Mesendoderm (in vitro differentiated cells): ENCODE results near the gene VPS8.

Experiments
- DNase-seq: peaks from one replicate; pipeline ENCODE4 v3.0.0; 2013
- H2AK5ac ChIP-seq: 2 replicates; pipeline ENCODE4 v1.6.1; 2013; ENCODE audit warnings: low read length, inconsistent platforms
- H2BK120ac ChIP-seq: 2 replicates; pipeline ENCODE4 v1.6.1; 2013; ENCODE audit warnings: low read depth, mild to moderate bottlenecking, low read length, moderate library complexity, mixed read lengths
- H2BK15ac ChIP-seq: replicated peaks from 2 replicates; pipeline ENCODE4 v1.6.1; 2013; ENCODE audit warnings: low read depth, mild to moderate bottlenecking, moderate library complexity
- H2BK5ac ChIP-seq: 2 replicates; pipeline ENCODE4 v1.6.1; 2013; ENCODE audit warnings: low read length, inconsistent platforms
- H3K18ac ChIP-seq: 2 replicates; pipeline ENCODE4 v1.6.1; 2013; ENCODE audit warnings: mild to moderate bottlenecking, low read length, mixed read lengths
- H3K23ac ChIP-seq: one replicate; pipeline ENCODE4 v1.6.1; 2013; ENCODE audit warnings: low read length
- H3K27ac ChIP-seq: 2 replicates; pipeline ENCODE4 v1.5.1; 2013; ENCODE audit warnings: low read depth, mild to moderate bottlenecking, inconsistent platforms, low read length, moderate library complexity
- H3K27me3 ChIP-seq: 2 replicates; pipeline ENCODE4 v1.6.1; 2013; ENCODE audit warnings: low read length, control low read depth, mild to moderate bottlenecking, inconsistent platforms; ENCODE audit not compliant: insufficient read depth, poor library complexity
- H3K36me3 ChIP-seq: 2 replicates; pipeline ENCODE4 v1.6.1; 2013; ENCODE audit warnings: low read length, inconsistent platforms; ENCODE audit not compliant: control insufficient read depth, insufficient read depth
- H3K4ac ChIP-seq: one replicate; pipeline ENCODE4 v1.6.1; 2013; ENCODE audit warnings: low read depth, mild to moderate bottlenecking, low read length, moderate library complexity
- H3K4me1 ChIP-seq: 2 replicates; pipeline ENCODE4 v1.6.1; 2013; ENCODE audit warnings: low read depth, low read length, inconsistent platforms; ENCODE audit not compliant: control insufficient read depth
- H3K4me2 ChIP-seq: 2 replicates; pipeline ENCODE4 v1.6.1; 2013; ENCODE audit warnings: low read length
- H3K4me3 ChIP-seq: 2 replicates; pipeline ENCODE4 v1.5.1; 2013; ENCODE audit warnings: mild to moderate bottlenecking, low read length
- H3K56ac ChIP-seq: one replicate; pipeline ENCODE4 v1.6.1; 2013; ENCODE audit warnings: low read length
- H3K79me1 ChIP-seq: 2 replicates; pipeline ENCODE4 v1.6.1; 2013; ENCODE audit warnings: low read length, inconsistent platforms
- H3K79me2 ChIP-seq: 2 replicates; pipeline ENCODE4 v1.6.1; 2013; ENCODE audit warnings: mild to moderate bottlenecking, low read length; ENCODE audit not compliant: control insufficient read depth, insufficient read depth
- H3K9ac ChIP-seq: 2 replicates; pipeline ENCODE4 v1.6.1; 2013; ENCODE audit warnings: low read length, inconsistent platforms
- H4K5ac ChIP-seq: one replicate; pipeline ENCODE4 v1.6.1; 2013; ENCODE audit warnings: low read length
- H4K8ac ChIP-seq: one replicate; pipeline ENCODE4 v1.6.1; 2013; ENCODE audit warnings: low read depth, mild to moderate bottlenecking, control low read depth, low read length, moderate library complexity
- WGBS: extraction: QIAGEN DNeasy Blood & Tissue Kit; methylation state at CpG from one replicate; pipeline ENCODE4 v1.1.7; 2013; ENCODE audit warnings: low lambda C conversion rate, missing lambda C conversion rate; ENCODE audit not compliant: insufficient coverage; ENCODE audit errors: extremely low coverage; 5-methylcytosine and 5-hydroxymethylcytosine counted together

Gene VPS8

DNA sequence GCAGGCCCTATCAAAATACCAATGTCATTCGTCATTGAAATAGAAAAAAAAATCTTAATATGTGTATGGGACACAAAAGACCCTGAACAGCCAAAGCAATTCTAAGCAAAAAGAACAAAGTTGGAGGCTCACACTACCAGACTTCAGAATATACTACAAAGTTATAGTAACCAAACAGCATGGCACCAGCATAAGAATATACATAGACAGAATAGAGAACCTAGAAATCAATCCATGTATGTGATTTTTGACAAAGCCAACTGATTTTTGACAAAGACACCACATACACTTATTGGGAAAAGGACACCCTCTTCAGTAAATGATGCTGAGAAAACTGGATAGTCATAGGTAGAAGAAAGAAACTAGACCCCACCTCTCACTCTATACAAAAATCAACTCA, 245.9 kb downstream of the VPS8 start:
- Histone ChIP-seq H3K18ac (no peak overlapping the region), H3K4me1 (no peaks in the 10 kb centered on the region), H3K56ac (no peak overlapping the region), H3K27ac (no peak overlapping the region), H3K36me3 (no peaks in the 10 kb centered on the region), H3K79me1 (no peaks in the 10 kb centered on the region), H3K4ac (no peak overlapping the region), H3K23ac (no peak overlapping the region), H4K8ac (no peak overlapping the region), H3K79me2 (no peaks in the 10 kb centered on the region), H3K4me2 (no peak overlapping the region), H3K4me3 (no peak overlapping the region), H4K5ac (no peak overlapping the region), H2AK5ac (no peak overlapping the region), H2BK5ac (no peak overlapping the region), H3K9ac (no peak overlapping the region), H2BK120ac (no peak overlapping the region), H3K27me3 (no peaks in the 10 kb centered on the region), H2BK15ac (no peak overlapping the region)
- WGBS = no CpG with 5 or more reads among the region's 1 CpG
- DNase-seq = no peak

DNA sequence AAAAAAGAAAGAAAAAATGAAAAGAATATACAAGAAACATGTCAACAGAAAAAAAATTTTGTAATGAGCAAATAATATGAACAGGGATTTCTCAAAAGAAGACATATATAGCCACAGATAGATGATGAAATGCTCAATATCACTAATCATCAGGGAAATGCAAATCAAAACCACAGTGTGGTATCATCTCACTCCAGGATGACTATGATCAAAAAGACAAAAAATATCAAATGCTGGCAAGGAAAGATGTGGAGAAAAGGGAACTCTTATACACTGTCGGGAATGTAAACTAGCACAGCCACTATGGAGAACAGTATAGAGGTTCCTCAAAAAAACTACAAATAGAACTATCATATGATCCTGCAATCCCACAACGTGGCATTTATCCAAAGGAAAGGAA, 246.8 kb downstream of the VPS8 start:
- no peak overlapping the region for H4K8ac ChIP-seq
- no peak overlapping the region for H2BK120ac ChIP-seq
- H3K79me2 ChIP-seq = no peaks in the 10 kb centered on the region
- H3K9ac ChIP-seq = no peak overlapping the region
- no peak overlapping the region for H2BK15ac ChIP-seq
- H3K27ac ChIP-seq = no peak overlapping the region
- no peak overlapping the region for H4K5ac ChIP-seq
- no peaks in the 10 kb centered on the region for H3K79me1 ChIP-seq
- no peaks in the 10 kb centered on the region for H3K36me3 ChIP-seq
- no peaks in the 10 kb centered on the region for H3K27me3 ChIP-seq
- no peak overlapping the region for H3K4me3 ChIP-seq
- H3K23ac ChIP-seq = no peak overlapping the region
- H2BK5ac ChIP-seq = no peak overlapping the region
- no peak overlapping the region for H2AK5ac ChIP-seq
- H3K4me2 ChIP-seq = no peak overlapping the region
- no peak overlapping the region for H3K18ac ChIP-seq
- H3K4ac ChIP-seq = no peak overlapping the region
- H3K56ac ChIP-seq = no peak overlapping the region
- H3K4me1 ChIP-seq = no peaks in the 10 kb centered on the region
- WGBS = no CpG with 5 or more reads among the region's 2 CpGs
- DNase-seq = no peak

DNA sequence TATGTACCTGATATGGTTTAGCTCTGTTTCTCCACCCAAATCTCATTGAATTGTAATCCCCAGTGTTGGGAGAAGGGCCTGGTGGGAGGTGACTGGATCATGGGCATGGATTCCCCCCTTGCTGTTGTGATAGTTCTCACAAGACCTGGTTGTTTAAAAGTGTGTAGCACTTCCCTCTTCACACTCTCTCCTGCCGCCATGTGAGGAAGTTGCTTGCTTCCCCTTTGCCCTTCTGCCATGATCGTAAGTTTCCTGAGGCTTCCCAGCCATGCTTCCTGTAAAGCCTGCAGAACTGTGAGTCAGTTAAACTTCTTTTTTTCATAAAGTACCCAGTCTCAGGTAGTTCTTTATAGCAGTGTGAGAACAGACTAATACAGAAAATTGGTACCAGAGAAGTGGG, 247.8 kb downstream of the VPS8 start:
- no peak overlapping the region for H3K23ac ChIP-seq
- H3K36me3 ChIP-seq = no peaks in the 10 kb centered on the region
- H3K27ac ChIP-seq = no peak overlapping the region
- no peak overlapping the region for H3K9ac ChIP-seq
- no peak overlapping the region for H4K5ac ChIP-seq
- WGBS = no CpG with 5 or more reads among the region's 2 CpGs
- H3K79me2 ChIP-seq = no peaks in the 10 kb centered on the region
- H4K8ac ChIP-seq = no peak overlapping the region
- no peak overlapping the region for H3K18ac ChIP-seq
- H2BK120ac ChIP-seq = no peak overlapping the region
- H3K4ac ChIP-seq = no peak overlapping the region
- H3K27me3 ChIP-seq = no peaks in the 10 kb centered on the region
- DNase-seq = no peak
- H2AK5ac ChIP-seq = no peak overlapping the region
- no peak overlapping the region for H2BK5ac ChIP-seq
- H3K79me1 ChIP-seq = no peaks in the 10 kb centered on the region
- H3K4me2 ChIP-seq = no peak overlapping the region
- H2BK15ac ChIP-seq = no peak overlapping the region
- H3K4me3 ChIP-seq = no peak overlapping the region
- H3K56ac ChIP-seq = no peak overlapping the region
- no peaks in the 10 kb centered on the region for H3K4me1 ChIP-seq

DNA sequence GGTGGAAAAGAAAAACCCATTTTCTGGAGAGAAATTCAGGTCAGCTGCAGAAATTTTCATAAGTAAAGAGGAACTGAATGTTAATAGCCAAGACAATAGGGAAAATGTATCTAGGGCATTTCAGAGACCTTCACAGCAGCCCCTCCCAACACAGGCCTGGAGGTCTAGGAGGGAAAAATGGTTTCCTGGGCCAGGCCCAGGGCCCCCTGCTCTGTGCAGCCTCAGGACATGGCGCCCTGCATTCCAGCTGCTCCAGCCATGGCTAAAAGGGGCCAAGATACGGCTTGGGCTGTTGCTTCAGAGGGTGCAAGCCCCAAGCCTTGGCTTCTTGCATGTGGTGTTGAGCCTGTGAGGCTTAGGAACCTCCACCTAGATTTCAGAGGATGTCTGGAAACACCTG, 248.7 kb downstream of the VPS8 start:
- no peak overlapping the region for H3K18ac ChIP-seq
- no peak overlapping the region for H2BK5ac ChIP-seq
- no peak overlapping the region for H3K9ac ChIP-seq
- H3K56ac ChIP-seq = no peak overlapping the region
- H3K4ac ChIP-seq = no peak overlapping the region
- no peak overlapping the region for H4K5ac ChIP-seq
- H2BK120ac ChIP-seq = no peak overlapping the region
- H3K36me3 ChIP-seq = no peaks in the 10 kb centered on the region
- H3K4me3 ChIP-seq = no peak overlapping the region
- H3K23ac ChIP-seq = no peak overlapping the region
- H3K4me1 ChIP-seq = no peaks in the 10 kb centered on the region
- no peak overlapping the region for H2AK5ac ChIP-seq
- no peak for DNase-seq
- no CpG with 5 or more reads among the region's 2 CpGs for WGBS
- H2BK15ac ChIP-seq = no peak overlapping the region
- H3K79me1 ChIP-seq = no peaks in the 10 kb centered on the region
- H3K4me2 ChIP-seq = no peak overlapping the region
- no peak overlapping the region for H3K27ac ChIP-seq
- H4K8ac ChIP-seq = no peak overlapping the region
- no peaks in the 10 kb centered on the region for H3K79me2 ChIP-seq
- H3K27me3 ChIP-seq = no peaks in the 10 kb centered on the region

DNA sequence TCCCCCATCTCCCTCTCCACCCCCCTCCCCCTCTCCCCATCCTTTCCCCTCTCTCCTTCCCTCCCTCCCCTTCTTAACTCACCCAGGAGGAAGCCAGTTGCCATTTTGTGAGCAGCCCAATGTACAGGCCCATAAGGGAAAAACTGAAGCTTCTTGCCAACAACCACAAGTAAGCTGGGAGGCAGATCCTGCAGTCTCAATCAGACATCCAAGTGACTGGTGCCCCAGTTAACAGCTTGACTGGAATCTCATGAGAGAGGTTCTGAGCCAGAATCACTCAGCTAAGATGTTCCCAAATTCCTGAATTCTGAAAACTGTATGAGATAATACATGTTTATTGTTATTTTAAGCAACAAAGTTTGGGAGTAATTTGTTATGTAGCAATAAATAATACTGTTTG, 250.2 kb downstream of the VPS8 start:
- no peaks in the 10 kb centered on the region for H3K79me2 ChIP-seq
- H3K79me1 ChIP-seq = no peaks in the 10 kb centered on the region
- no peak overlapping the region for H3K9ac ChIP-seq
- DNase-seq = no peak
- H3K27me3 ChIP-seq = no peaks in the 10 kb centered on the region
- H2BK5ac ChIP-seq = no peak overlapping the region
- no peak overlapping the region for H3K4ac ChIP-seq
- H3K4me1 ChIP-seq = no peaks in the 10 kb centered on the region
- H4K8ac ChIP-seq = no peak overlapping the region
- H2BK15ac ChIP-seq = no peak overlapping the region
- H3K4me2 ChIP-seq = no peak overlapping the region
- no peak overlapping the region for H3K56ac ChIP-seq
- no peak overlapping the region for H2AK5ac ChIP-seq
- H3K36me3 ChIP-seq = no peaks in the 10 kb centered on the region
- no peak overlapping the region for H4K5ac ChIP-seq
- no peak overlapping the region for H3K23ac ChIP-seq
- no peak overlapping the region for H3K18ac ChIP-seq
- H2BK120ac ChIP-seq = no peak overlapping the region
- H3K4me3 ChIP-seq = no peak overlapping the region
- no peak overlapping the region for H3K27ac ChIP-seq

DNA sequence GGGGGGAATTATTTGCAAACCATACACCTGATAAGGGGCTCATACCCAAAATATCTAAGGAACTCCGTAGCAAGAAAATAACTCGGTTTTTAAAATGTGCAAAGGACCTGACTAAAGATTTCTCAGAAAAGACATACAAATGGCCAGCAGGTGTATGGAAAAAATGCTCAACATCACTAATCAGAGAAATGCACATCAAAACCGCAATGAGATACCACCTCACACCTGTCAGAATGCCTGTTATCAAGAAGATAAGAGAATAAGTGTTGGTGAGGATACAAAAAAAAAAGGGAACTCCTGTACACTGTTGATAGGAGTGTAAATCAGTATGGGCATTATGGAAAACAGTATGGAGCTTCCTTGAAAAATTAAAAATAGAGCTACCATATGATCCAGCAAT, 251.5 kb downstream of the VPS8 start:
- no peak for DNase-seq
- no CpG with 5 or more reads among the region's 3 CpGs for WGBS

More for the DNA sequence above, 251.5 kb downstream of the VPS8 start:
- Histone ChIP-seq H3K36me3 (no peaks in the 10 kb centered on the region), H3K27me3 (no peaks in the 10 kb centered on the region), H3K79me1 (no peaks in the 10 kb centered on the region), H3K4me2 (no peak overlapping the region), H2BK120ac (no peak overlapping the region), H3K4ac (no peak overlapping the region), H2BK15ac (no peak overlapping the region), H3K79me2 (no peaks in the 10 kb centered on the region), H3K27ac (no peak overlapping the region), H3K56ac (no peak overlapping the region), H2BK5ac (no peak overlapping the region), H4K8ac (no peak overlapping the region), H2AK5ac (no peak overlapping the region), H4K5ac (no peak overlapping the region), H3K9ac (no peak overlapping the region), H3K23ac (no peak overlapping the region), H3K18ac (no peak overlapping the region), H3K4me1 (no peaks in the 10 kb centered on the region), H3K4me3 (no peak overlapping the region)
